ENCODE measurements around the gene BLM.

DNA sequence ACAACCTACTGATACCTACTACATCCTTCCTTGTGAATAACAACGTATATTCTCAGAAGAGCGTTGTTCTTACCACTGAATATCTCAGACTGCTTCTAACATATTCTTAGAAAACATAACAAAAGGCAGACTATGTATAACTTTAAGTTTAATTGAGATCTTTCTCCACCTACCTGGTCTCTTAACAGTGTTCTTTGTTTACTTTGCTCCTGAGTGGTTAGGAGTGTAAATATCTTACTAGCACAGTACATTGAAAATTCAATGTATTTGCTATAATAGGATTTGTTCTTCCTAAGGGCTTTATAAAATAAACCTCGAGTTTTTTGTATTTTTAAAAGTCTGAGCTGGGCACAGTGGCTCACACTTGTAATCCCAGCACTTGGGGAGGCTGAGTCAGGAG, 7.9 kb upstream of the BLM start:
- TF ChIP-seq, protein P1, sequence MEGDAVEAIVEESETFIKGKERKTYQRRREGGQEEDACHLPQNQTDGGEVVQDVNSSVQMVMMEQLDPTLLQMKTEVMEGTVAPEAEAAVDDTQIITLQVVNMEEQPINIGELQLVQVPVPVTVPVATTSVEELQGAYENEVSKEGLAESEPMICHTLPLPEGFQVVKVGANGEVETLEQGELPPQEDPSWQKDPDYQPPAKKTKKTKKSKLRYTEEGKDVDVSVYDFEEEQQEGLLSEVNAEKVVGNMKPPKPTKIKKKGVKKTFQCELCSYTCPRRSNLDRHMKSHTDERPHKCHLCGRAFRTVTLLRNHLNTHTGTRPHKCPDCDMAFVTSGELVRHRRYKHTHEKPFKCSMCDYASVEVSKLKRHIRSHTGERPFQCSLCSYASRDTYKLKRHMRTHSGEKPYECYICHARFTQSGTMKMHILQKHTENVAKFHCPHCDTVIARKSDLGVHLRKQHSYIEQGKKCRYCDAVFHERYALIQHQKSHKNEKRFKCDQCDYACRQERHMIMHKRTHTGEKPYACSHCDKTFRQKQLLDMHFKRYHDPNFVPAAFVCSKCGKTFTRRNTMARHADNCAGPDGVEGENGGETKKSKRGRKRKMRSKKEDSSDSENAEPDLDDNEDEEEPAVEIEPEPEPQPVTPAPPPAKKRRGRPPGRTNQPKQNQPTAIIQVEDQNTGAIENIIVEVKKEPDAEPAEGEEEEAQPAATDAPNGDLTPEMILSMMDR (conservative IDR thresholded peaks at IDR 0.05; ENCODE audit: low read depth, low read length) = no peak
- TF ChIP-seq EZH2 (IDR thresholded peaks at IDR 0.05; ENCODE audit: borderline replicate concordance, low read depth, low read length, poor library complexity, severe bottlenecking) = no peak
